H1 (cell line): ENCODE measurements around the gene NR2C2. TPM values are rescaled to one million over a fixed set of nuclear protein-coding genes. Genes with fewer than 3 reads are reported as not detected.

Source experiments
- CTCF ChIA-PET: fragments of 300-600 bp; sonication (Branson Sonifier 250); formaldehyde crosslinking; loops from one replicate; lab custom pipeline; 2021; ENCODE audit not compliant: partially characterized antibody; lab: Charles Lee
- POLR2A ChIA-PET: fragments of 300-600 bp; sonication (Branson Sonifier 250); formaldehyde crosslinking; loops from one replicate; lab custom pipeline; 2021; ENCODE audit warnings: inconsistent platforms; ENCODE audit not compliant: partially characterized antibody; lab: Charles Lee
- DNase-seq, 2 experiments: peaks; one replicate each; pipeline versions ENCODE4 v3.0.0 to v3.0.0-alpha.2; 2010 to 2022; ENCODE audit warnings: low spot score in 2 of 2, low read depth in 1 of 2, mixed read lengths in 1 of 2
- FAIRE-seq: peaks from 2 replicates; lab custom pipeline; 2011; peaks lifted over from hg19 to GRCh38; lab: Jason Lieb, UNC
- H2AFZ ChIP-seq: 2 replicates; pipeline ENCODE4 v1.8.1; 2012; ENCODE audit warnings: low read length, inconsistent platforms
- H2AK5ac ChIP-seq: 2 replicates; pipeline ENCODE4 v1.6.1; 2013; ENCODE audit warnings: low read depth, low read length
- H2BK120ac ChIP-seq: replicated peaks from 2 replicates; pipeline ENCODE3; 2013; ENCODE audit warnings: low read depth, low read length, inconsistent platforms
- H2BK12ac ChIP-seq: 2 replicates; pipeline ENCODE4 v1.6.1; 2013; ENCODE audit warnings: low read depth, low read length
- H2BK15ac ChIP-seq: 2 replicates; pipeline ENCODE4 v1.6.1; 2013; ENCODE audit warnings: low read length
- H2BK20ac ChIP-seq: 2 replicates; pipeline ENCODE4 v1.6.1; 2013; ENCODE audit warnings: low read length
- H2BK5ac ChIP-seq: 2 replicates; pipeline ENCODE4 v1.6.1; 2013; ENCODE audit warnings: low read depth, low read length
- H3K14ac ChIP-seq: 2 replicates; pipeline ENCODE4 v1.6.1; 2013; ENCODE audit warnings: inconsistent platforms; ENCODE audit not compliant: insufficient read length
- H3K18ac ChIP-seq: 2 replicates; pipeline ENCODE4 v1.6.1; 2013; ENCODE audit warnings: low read length; ENCODE audit errors: extremely low read depth
- H3K23ac ChIP-seq: 2 replicates; pipeline ENCODE4 v1.6.1; 2013; ENCODE audit warnings: inconsistent platforms; ENCODE audit not compliant: insufficient read length
- H3K23me2 ChIP-seq: 2 replicates; pipeline ENCODE4 v1.6.1; 2013; ENCODE audit warnings: low read depth, low read length
- H3K27ac ChIP-seq: 2 replicates; pipeline ENCODE4 v1.6.1; 2011; ENCODE audit warnings: low read depth, low read length, inconsistent platforms
- H3K27me3 ChIP-seq, 4 experiments: replicated peaks in 1 of 4; 1 replicate in 1 of 4; 2 replicates in 3 of 4; pipeline versions ENCODE4 v1.6.1 to v1.8.1; 2011 to 2013; ENCODE audit warnings: low read length in 3 of 4, mild to moderate bottlenecking in 3 of 4, inconsistent platforms in 2 of 4, mixed read lengths in 2 of 4, moderate library complexity in 1 of 4; ENCODE audit not compliant: control insufficient read depth in 3 of 4, insufficient read depth in 3 of 4; ENCODE audit errors: extremely low read depth in 1 of 4
- H3K36me3 ChIP-seq, 4 experiments: 2 replicates each; pipeline versions ENCODE4 v1.6.1 to v1.8.1; 2011 to 2013; ENCODE audit warnings: mild to moderate bottlenecking in 4 of 4, low read length in 3 of 4, moderate library complexity in 2 of 4, control low read depth in 1 of 4, inconsistent platforms in 1 of 4; ENCODE audit not compliant: insufficient read depth in 4 of 4, control insufficient read depth in 2 of 4
- H3K4ac ChIP-seq: replicated peaks from 2 replicates; pipeline ENCODE3; 2013; ENCODE audit warnings: low read length, low read depth, mixed read lengths, inconsistent platforms; ENCODE audit not compliant: insufficient read length
- H3K4me1 ChIP-seq, 4 experiments: replicated peaks in 1 of 4; 1 replicate in 1 of 4; 2 replicates in 3 of 4; pipeline versions ENCODE4 v1.6.1 to v1.8.1; 2011 to 2013; ENCODE audit warnings: low read length in 3 of 4, inconsistent platforms in 2 of 4, mixed read lengths in 1 of 4; ENCODE audit not compliant: insufficient read depth in 4 of 4, control insufficient read depth in 3 of 4
- H3K4me2 ChIP-seq, 2 experiments: 2 replicates each; pipeline versions ENCODE4 v1.6.1 to v1.8.1; 2011 to 2013; ENCODE audit warnings: low read depth in 2 of 2, low read length in 2 of 2, control low read depth in 1 of 2, inconsistent platforms in 1 of 2, mild to moderate bottlenecking in 1 of 2; ENCODE audit not compliant: insufficient read depth in 1 of 2
- H3K4me3 ChIP-seq, 4 experiments: fragments of 200-600, 300-600 bp in 1 of 4; sonication (generic), shearing (Covaris generic), sonication (Bioruptor Twin) in 1 of 4; 2 replicates each; pipeline versions ENCODE4 v1.5.1 to v1.8.1; 2011 to 2016; ENCODE audit warnings: low read length in 4 of 4, low read depth in 3 of 4, control low read depth in 2 of 4, inconsistent platforms in 2 of 4, mild to moderate bottlenecking in 2 of 4, mixed read lengths in 1 of 4, moderate library complexity in 1 of 4; ENCODE audit not compliant: insufficient read depth in 2 of 4; ENCODE audit errors: extremely low read depth in 1 of 4
- H3K56ac ChIP-seq: replicated peaks from 2 replicates; pipeline ENCODE3; 2013; ENCODE audit warnings: low read depth, mild to moderate bottlenecking, mixed read lengths, low read length, inconsistent platforms; ENCODE audit not compliant: insufficient read length
- H3K79me1 ChIP-seq: 2 replicates; pipeline ENCODE4 v1.6.1; 2013; ENCODE audit warnings: low read depth, low read length, control low read depth
- H3K79me2 ChIP-seq, 2 experiments: 2 replicates each; pipeline versions ENCODE4 v1.6.1 to v1.8.1; 2012 to 2013; ENCODE audit warnings: low read length in 2 of 2, mild to moderate bottlenecking in 2 of 2, inconsistent platforms in 1 of 2; ENCODE audit not compliant: insufficient read depth in 2 of 2, control insufficient read depth in 1 of 2
- H3K9ac ChIP-seq, 4 experiments: replicated peaks in 1 of 4; 1 replicate in 1 of 4; 2 replicates in 3 of 4; pipeline versions ENCODE4 v1.6.1 to v1.8.1; 2011 to 2013; ENCODE audit warnings: low read depth in 3 of 4, low read length in 3 of 4, control low read depth in 2 of 4, mild to moderate bottlenecking in 2 of 4, moderate library complexity in 2 of 4, inconsistent platforms in 1 of 4; ENCODE audit errors: extremely low read depth in 1 of 4
- H3K9me3 ChIP-seq, 2 experiments: 2 replicates each; pipeline versions ENCODE4 v1.6.1 to v1.8.1; 2012 to 2013; ENCODE audit warnings: mild to moderate bottlenecking in 2 of 2, moderate library complexity in 2 of 2, control low read depth in 1 of 2, inconsistent platforms in 1 of 2, low read depth in 1 of 2, low read length in 1 of 2, mixed read lengths in 1 of 2; ENCODE audit not compliant: insufficient read depth in 2 of 2
- H4K20me1 ChIP-seq, 2 experiments: replicated peaks in 1 of 2; 2 replicates each; pipeline versions ENCODE3 to v1.8.1; 2011 to 2013; ENCODE audit warnings: inconsistent platforms in 2 of 2, low read length in 2 of 2, mild to moderate bottlenecking in 1 of 2; ENCODE audit not compliant: insufficient read depth in 2 of 2, control insufficient read depth in 1 of 2
- H4K5ac ChIP-seq: 2 replicates; pipeline ENCODE4 v1.6.1; 2013; ENCODE audit warnings: low read length, low read depth, mixed read lengths, inconsistent platforms; ENCODE audit not compliant: insufficient read length
- H4K8ac ChIP-seq: 2 replicates; pipeline ENCODE4 v1.8.0; 2013; ENCODE audit warnings: mild to moderate bottlenecking, moderate library complexity, low read length, inconsistent platforms; ENCODE audit not compliant: insufficient read depth; ENCODE audit errors: extremely low read depth
- H4K91ac ChIP-seq: replicated peaks from 2 replicates; pipeline ENCODE3; 2013; ENCODE audit warnings: low read length, mixed read lengths, inconsistent platforms; ENCODE audit not compliant: insufficient read length
- MAFK ChIP-seq: IDR thresholded peaks from 2 replicates; pipeline ENCODE4 v1.6.1; 2012; ENCODE audit warnings: low read depth, mild to moderate bottlenecking, improper control_type of control experiment, low read length
- SP4 ChIP-seq: IDR thresholded peaks from 2 replicates; pipeline ENCODE4 v1.6.1; 2012; ENCODE audit warnings: low read length, inconsistent platforms
- WGBS, 2 experiments: shearing (Covaris generic) in 1 of 2; methylation state at CpG; one replicate each; pipeline versions ENCODE4 v1.1.6 to v1.1.7; 2013 to 2015; ENCODE audit warnings: low lambda C conversion rate in 2 of 2, mixed read lengths in 2 of 2, inconsistent platforms in 1 of 2, low coverage in 1 of 2, missing lambda C conversion rate in 1 of 2; ENCODE audit not compliant: insufficient replicate concordance in 2 of 2, insufficient coverage in 1 of 2, insufficient read length in 1 of 2; ENCODE audit errors: extremely low coverage in 1 of 2, missing lambda C conversion rate in 1 of 2; 5-methylcytosine and 5-hydroxymethylcytosine counted together
- polyA plus RNA-seq, 7 experiments: library from polyadenylated mRNA; depleted of rRNA in 3 of 7; stranded (reverse) in 5 of 7; unstranded in 2 of 7; fragments of >200 nt in 5 of 7; fragments of 200-250 nt in 2 of 7; gene quantifications; 1 replicate in 5 of 7; 2 replicates in 1 of 7; 4 replicates in 1 of 7; pipeline versions ENCODE4 v1.2.1 to v1.2.3, GENCODE V29; 2011 to 2013; ENCODE audit warnings: missing spikeins in 2 of 7, mixed read lengths in 2 of 7
- total RNA-seq: library from RNA; stranded (reverse); fragmentation: NEBNext Ultra II Directional; extraction: Animal tissue kit (Norgen Biotek cat#: 25700); gene quantifications from 2 replicates; pipeline ENCODE4 v1.2.1, GENCODE V29; 2021
- TF ChIP-seq, protein P1 (sequence below): IDR thresholded peaks from 2 replicates; pipeline ENCODE4 v1.6.1; 2012; ENCODE audit warnings: low read length, inconsistent platforms

The NR2C2 gene
- total and polyA plus RNA-seq, 2 of the 8 experiments (the other 6 are each of a cell fraction or from before 2014, with no cell fraction given): 16.6 to 44.4 TPM

DNA sequence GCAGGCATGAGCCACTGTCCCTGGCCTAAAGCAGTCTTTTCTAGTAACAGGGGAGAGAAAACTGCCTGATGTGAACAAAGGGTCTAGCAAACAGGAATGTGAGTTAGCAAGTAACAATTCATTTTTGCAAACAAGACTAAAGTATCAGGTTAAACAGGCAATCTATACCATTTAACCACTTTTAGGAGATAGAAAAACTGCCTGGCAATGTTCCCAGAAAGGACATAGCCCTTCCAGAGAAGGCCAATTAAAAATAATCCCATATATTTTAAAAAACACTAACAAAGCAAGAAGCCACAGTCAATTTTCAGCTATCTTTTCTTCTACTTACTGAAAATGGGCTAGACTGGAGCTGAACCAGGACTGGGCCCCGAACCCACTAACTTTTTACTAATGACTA is 145.3 kb downstream of the NR2C2 start:
- Histone ChIP-seq H4K91ac (no peak overlapping the region), H2BK120ac (no peak overlapping the region), H3K23me2 (no peaks in the 10 kb centered on the region), H2BK12ac (no peak overlapping the region), H4K20me1 (peaks cover 0 to 1% of the 10 kb centered on the region in 2 experiments), H2BK5ac (no peak overlapping the region), H2AFZ (no peak overlapping the region), H3K4me3 (no peak overlapping the region), H3K4ac (no peak overlapping the region), H3K79me1 (peaks cover under 1% of the 10 kb centered on the region; the same call in 1 of the 2 replicates), H3K27me3 (no peaks in the 10 kb centered on the region), H3K14ac (no peak overlapping the region), H3K4me1 (no peaks in the 10 kb centered on the region), H4K8ac (no peak overlapping the region), H2AK5ac (no peak overlapping the region), H2BK15ac (no peak overlapping the region), H3K56ac (no peak overlapping the region), H2BK20ac (no peak overlapping the region), H3K79me2 (peaks cover 0 to 3% of the 10 kb centered on the region in 2 experiments; a peak in 3 of 4 replicates), H3K9me3 (no peaks in the 10 kb centered on the region), H3K27ac (no peak overlapping the region), H4K5ac (no peak overlapping the region), H3K36me3 (peaks cover 4 to 19% (median 11%) of the 10 kb centered on the region in 4 experiments; a peak in 6 of 8 replicates), H3K9ac (no peak overlapping the region), H3K23ac (no peak overlapping the region), H3K18ac (no peak overlapping the region), H3K4me2 (no peak overlapping the region)
- FAIRE-seq (no peak), DNase-seq (no peak)
- 84% methylated on average over 1 of the region's 1 CpG; no CpG with 5 or more reads in 1 of the 2 experiments for WGBS, 2 experiments
- TF ChIP-seq SP4 (no peak), MAFK (no peak)
- TF ChIP-seq, protein P1, sequence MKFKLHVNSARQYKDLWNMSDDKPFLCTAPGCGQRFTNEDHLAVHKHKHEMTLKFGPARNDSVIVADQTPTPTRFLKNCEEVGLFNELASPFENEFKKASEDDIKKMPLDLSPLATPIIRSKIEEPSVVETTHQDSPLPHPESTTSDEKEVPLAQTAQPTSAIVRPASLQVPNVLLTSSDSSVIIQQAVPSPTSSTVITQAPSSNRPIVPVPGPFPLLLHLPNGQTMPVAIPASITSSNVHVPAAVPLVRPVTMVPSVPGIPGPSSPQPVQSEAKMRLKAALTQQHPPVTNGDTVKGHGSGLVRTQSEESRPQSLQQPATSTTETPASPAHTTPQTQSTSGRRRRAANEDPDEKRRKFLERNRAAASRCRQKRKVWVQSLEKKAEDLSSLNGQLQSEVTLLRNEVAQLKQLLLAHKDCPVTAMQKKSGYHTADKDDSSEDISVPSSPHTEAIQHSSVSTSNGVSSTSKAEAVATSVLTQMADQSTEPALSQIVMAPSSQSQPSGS: no peak
- ChIA-PET CTCF (interaction anchor here (1.4 kb wide), 1 partner anchor 13 kb away, joined by 4 read pairs; no protein-coding TSS in a partner anchor), POLR2A (no interaction called here)
